SK-N-SH treated with all-trans-retinoic acid at 6 μM for 48 hours (cell line): Measurements from ENCODE around the gene KCNQ5.

ENCODE experiments used
- ARNTL ChIP-seq: fragments of 450-650 bp; formaldehyde crosslinking; IDR thresholded peaks from 2 replicates; pipeline ENCODE4 v1.5.0; 2020; ENCODE audit warnings: low read depth, mild to moderate bottlenecking, moderate library complexity, borderline replicate concordance
- PATZ1 ChIP-seq: fragments of 250-450 bp; sonication (Bioruptor Pico); IDR thresholded peaks from 2 replicates; pipeline ENCODE4 v1.8.0; 2020; ENCODE audit warnings: mild to moderate bottlenecking, moderate library complexity, borderline replicate concordance
- RARB ChIP-seq: fragments of 250-450 bp; sonication (Bioruptor Pico); IDR thresholded peaks from 2 replicates; pipeline ENCODE4 v1.8.0; 2021; ENCODE audit warnings: mild to moderate bottlenecking, moderate library complexity
- ZC3H10 ChIP-seq: fragments of 250-450 bp; sonication (Bioruptor Pico); IDR thresholded peaks from 2 replicates; pipeline ENCODE4 v1.5.1; 2021; ENCODE audit warnings: mild to moderate bottlenecking, moderate library complexity
- ZFP3 ChIP-seq: fragments of 250-450 bp; sonication (Bioruptor Pico); IDR thresholded peaks from 2 replicates; pipeline ENCODE4 v1.5.0; 2020; ENCODE audit warnings: mild to moderate bottlenecking, moderate library complexity
- ZNF70 ChIP-seq: fragments of 450-650 bp; formaldehyde crosslinking; IDR thresholded peaks from 2 replicates; pipeline ENCODE4 v1.5.0; 2020; ENCODE audit warnings: mild to moderate bottlenecking, moderate library complexity
- ZNF8 ChIP-seq: fragments of 450-650 bp; formaldehyde crosslinking; IDR thresholded peaks from 2 replicates; pipeline ENCODE4 v1.5.0; 2020; ENCODE audit warnings: mild to moderate bottlenecking, moderate library complexity
- TF ChIP-seq, protein P1 (sequence below): fragments of 250-450 bp; sonication (Bioruptor Pico); IDR thresholded peaks from 2 replicates; pipeline ENCODE4 v1.5.1; 2021; ENCODE audit warnings: mild to moderate bottlenecking, moderate library complexity

DNA sequence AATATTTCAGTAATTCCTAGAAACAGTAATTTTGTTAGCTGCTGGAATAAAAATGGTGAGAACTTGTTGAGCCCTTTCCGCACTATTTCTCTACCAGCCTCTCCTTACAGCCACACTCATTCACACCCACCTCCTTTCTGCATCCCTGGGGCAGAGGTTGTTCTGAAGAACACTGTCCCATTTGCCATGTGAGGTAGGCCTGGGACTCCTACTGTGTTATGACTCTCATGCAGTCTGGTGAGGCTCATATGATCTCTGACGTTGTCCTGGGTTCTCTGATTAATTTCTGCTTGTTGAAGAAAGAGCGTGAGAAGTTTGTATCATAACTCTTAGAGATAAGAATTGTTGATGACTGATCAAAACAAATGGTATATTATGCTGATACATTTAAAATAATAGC is 4.1 kb upstream of the KCNQ5 start:
- TF ChIP-seq ZFP3 (CRISPR knock-in tag), result no peak
- TF ChIP-seq PATZ1 (CRISPR knock-in tag), result no peak
- no peak for TF ChIP-seq RARB (CRISPR knock-in tag)
- TF ChIP-seq ZNF8 (CRISPR knock-in tag), result no peak
- no peak for TF ChIP-seq ARNTL
- TF ChIP-seq ZNF70, result no peak
- no peak for TF ChIP-seq ZC3H10 (CRISPR knock-in tag)
- TF ChIP-seq, protein P1, sequence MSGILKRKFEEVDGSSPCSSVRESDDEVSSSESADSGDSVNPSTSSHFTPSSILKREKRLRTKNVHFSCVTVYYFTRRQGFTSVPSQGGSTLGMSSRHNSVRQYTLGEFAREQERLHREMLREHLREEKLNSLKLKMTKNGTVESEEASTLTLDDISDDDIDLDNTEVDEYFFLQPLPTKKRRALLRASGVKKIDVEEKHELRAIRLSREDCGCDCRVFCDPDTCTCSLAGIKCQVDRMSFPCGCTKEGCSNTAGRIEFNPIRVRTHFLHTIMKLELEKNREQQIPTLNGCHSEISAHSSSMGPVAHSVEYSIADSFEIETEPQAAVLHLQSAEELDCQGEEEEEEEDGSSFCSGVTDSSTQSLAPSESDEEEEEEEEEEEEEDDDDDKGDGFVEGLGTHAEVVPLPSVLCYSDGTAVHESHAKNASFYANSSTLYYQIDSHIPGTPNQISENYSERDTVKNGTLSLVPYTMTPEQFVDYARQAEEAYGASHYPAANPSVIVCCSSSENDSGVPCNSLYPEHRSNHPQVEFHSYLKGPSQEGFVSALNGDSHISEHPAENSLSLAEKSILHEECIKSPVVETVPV, result no peak
